HEK293 (cell line): ENCODE measurements around the gene UBXN10.

Experiments used
- CTCF ChIP-seq: fragments of 450-650 bp; formaldehyde crosslinking; IDR thresholded peaks from 2 replicates; pipeline ENCODE4 v1.5.1; 2016; ENCODE audit warnings: missing biosample characterization, missing genetic modification characterization
- KLF9 ChIP-seq: fragments of 450-650 bp; formaldehyde crosslinking; IDR thresholded peaks from 2 replicates; pipeline ENCODE4 v1.5.1; 2016; ENCODE audit warnings: missing biosample characterization, missing genetic modification characterization, low read depth
- REPIN1 ChIP-seq: fragments of 450-650 bp; formaldehyde crosslinking; IDR thresholded peaks from 2 replicates; pipeline ENCODE4 v1.5.1; 2017; ENCODE audit warnings: missing biosample characterization, missing genetic modification characterization, low read depth
- REST ChIP-seq: fragments of 450-650 bp; formaldehyde crosslinking; IDR thresholded peaks from 2 replicates; pipeline ENCODE4 v1.5.1; 2016; ENCODE audit warnings: missing biosample characterization, missing genetic modification characterization
- YY1 ChIP-seq: fragments of 450-650 bp; formaldehyde crosslinking; IDR thresholded peaks from 2 replicates; pipeline ENCODE4 v1.5.1; 2018; ENCODE audit warnings: missing biosample characterization, missing genetic modification characterization
- ZNF202 ChIP-seq: fragments of 450-650 bp; formaldehyde crosslinking; IDR thresholded peaks from 2 replicates; pipeline ENCODE4 v1.5.1; 2016; ENCODE audit warnings: missing biosample characterization, missing genetic modification characterization, borderline replicate concordance
- ZNF211 ChIP-seq: fragments of 450-650 bp; formaldehyde crosslinking; IDR thresholded peaks from 2 replicates; pipeline ENCODE4 v1.5.1; 2016; ENCODE audit warnings: low read depth, missing biosample characterization, missing genetic modification characterization
- ZNF398 ChIP-seq: fragments of 450-650 bp; formaldehyde crosslinking; IDR thresholded peaks from 2 replicates; pipeline ENCODE4 v1.5.1; 2017; ENCODE audit warnings: missing biosample characterization, missing genetic modification characterization
- ZNF560 ChIP-seq: fragments of 450-650 bp; formaldehyde crosslinking; IDR thresholded peaks from 2 replicates; pipeline ENCODE4 v1.5.1; 2017; ENCODE audit warnings: missing biosample characterization, missing genetic modification characterization, borderline replicate concordance
- ZNF639 ChIP-seq: fragments of 450-650 bp; formaldehyde crosslinking; IDR thresholded peaks from 2 replicates; pipeline ENCODE4 v1.5.1; 2016; ENCODE audit warnings: missing biosample characterization, missing genetic modification characterization
- ZNF658 ChIP-seq: fragments of 450-650 bp; formaldehyde crosslinking; IDR thresholded peaks from 2 replicates; pipeline ENCODE4; 2016; ENCODE audit warnings: missing biosample characterization, missing genetic modification characterization
- ZSCAN16 ChIP-seq: fragments of 450-650 bp; formaldehyde crosslinking; IDR thresholded peaks from 2 replicates; pipeline ENCODE4 v1.5.1; 2016; ENCODE audit warnings: missing biosample characterization, missing genetic modification characterization

GRCh38 chr1:20153000-20153418 lies 32.9 kb upstream of the UBXN10 start:
- no peak for TF ChIP-seq REST (tag by site-specific recombination)
- TF ChIP-seq REPIN1 (tag by site-specific recombination): no peak
- TF ChIP-seq ZNF211 (tag by site-specific recombination): no peak
- TF ChIP-seq ZNF639 (tag by site-specific recombination): no peak
- no peak for TF ChIP-seq ZNF398
- no peak for TF ChIP-seq ZSCAN16 (tag by site-specific recombination)
- TF ChIP-seq KLF9 (tag by site-specific recombination): no peak
- TF ChIP-seq CTCF (tag by site-specific recombination): no peak
- no peak for TF ChIP-seq ZNF560 (tag by site-specific recombination)
- no peak for TF ChIP-seq ZNF202 (tag by site-specific recombination)
- TF ChIP-seq ZNF658 (tag by site-specific recombination): no peak
- no peak for TF ChIP-seq YY1 (tag by site-specific recombination)
